GM12873 (cell line): ENCODE data around the gene NDEL1.

Source experiments
- TF ChIP-seq, protein P1 (sequence below): IDR thresholded peaks from 2 replicates; pipeline ENCODE4 v1.5.1; 2012; ENCODE audit warnings: low read depth, mild to moderate bottlenecking, moderate library complexity, low read length, control low read depth; ENCODE audit not compliant: insufficient read depth; ENCODE audit errors: missing control alignments

Gene NDEL1

DNA sequence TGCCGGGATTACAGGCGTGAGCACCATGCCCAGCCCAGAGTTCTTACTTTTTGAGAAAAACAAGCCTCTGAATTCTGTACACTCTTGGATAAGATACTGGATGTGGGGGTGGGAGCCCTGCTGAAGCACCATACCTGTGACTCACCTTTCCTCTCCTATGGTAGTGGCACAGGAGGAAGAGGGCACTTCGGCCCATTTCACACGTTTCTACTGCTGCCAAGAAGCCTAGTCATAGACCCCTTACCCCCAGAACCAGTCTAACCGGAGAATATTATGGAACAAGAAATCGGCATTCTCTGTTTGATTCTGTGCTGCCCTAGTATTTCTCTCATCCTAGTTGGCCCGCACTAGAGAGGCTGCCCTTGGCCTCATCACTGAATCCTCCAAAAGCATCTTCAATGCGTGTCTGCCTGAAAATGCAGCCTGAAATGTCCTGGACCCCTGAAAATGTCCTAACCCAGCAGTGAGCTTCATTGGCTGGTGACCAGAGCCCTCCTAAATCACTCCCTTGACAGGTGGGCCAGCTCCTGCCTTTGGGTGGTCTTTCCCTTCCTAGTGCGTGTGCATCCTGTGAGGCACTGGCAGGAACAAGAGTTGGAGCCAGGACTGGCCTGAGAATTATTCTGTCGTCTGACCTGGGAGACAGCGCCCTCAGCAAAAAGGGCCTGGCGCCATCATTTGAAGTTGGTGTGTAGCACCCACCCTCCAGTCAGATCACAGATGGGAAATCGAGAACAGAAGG is 37.9 kb downstream of the NDEL1 start:
- TF ChIP-seq, protein P1, sequence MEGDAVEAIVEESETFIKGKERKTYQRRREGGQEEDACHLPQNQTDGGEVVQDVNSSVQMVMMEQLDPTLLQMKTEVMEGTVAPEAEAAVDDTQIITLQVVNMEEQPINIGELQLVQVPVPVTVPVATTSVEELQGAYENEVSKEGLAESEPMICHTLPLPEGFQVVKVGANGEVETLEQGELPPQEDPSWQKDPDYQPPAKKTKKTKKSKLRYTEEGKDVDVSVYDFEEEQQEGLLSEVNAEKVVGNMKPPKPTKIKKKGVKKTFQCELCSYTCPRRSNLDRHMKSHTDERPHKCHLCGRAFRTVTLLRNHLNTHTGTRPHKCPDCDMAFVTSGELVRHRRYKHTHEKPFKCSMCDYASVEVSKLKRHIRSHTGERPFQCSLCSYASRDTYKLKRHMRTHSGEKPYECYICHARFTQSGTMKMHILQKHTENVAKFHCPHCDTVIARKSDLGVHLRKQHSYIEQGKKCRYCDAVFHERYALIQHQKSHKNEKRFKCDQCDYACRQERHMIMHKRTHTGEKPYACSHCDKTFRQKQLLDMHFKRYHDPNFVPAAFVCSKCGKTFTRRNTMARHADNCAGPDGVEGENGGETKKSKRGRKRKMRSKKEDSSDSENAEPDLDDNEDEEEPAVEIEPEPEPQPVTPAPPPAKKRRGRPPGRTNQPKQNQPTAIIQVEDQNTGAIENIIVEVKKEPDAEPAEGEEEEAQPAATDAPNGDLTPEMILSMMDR = no peak

DNA sequence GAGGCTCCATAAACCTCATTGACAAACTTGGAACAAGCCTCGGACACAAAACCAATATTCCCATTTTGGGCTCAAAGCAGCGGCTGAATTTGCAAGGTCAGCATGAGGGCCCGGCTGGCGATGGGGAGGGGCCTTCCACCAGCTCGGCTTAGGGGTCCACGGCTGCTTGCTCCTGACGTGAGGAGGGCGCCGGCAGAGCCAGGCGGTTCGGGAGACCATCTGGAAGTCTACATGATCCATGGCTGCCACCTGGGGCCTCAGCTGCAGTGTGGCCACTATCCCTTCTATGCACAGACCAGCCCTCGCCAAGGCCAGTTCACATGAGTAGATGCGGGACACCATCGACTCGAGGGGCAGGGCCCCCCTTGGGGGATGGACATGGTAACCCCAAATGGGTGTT is 39.1 kb downstream of the NDEL1 start:
- TF ChIP-seq, protein P1 = no peak

DNA sequence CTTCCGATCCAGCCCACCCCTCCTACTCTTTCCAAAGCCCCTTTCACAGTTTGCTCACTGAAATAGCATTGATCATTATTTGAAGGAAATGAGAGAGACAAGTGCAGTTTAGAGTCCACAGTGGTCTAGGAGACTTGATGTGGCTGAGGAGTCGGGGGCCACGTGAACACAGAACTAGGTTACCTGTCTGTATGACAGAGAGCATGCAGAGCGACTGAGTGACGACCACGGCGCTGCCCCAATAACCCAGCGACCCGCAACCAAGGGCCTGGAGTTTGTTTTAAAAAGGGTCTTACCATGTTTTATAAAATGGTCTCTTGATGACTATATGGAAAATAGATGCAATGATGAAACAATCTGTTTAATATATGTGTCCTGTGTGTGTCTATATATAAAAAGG is 39.5 kb downstream of the NDEL1 start:
- TF ChIP-seq, protein P1 = no peak

- TF ChIP-seq, protein P1 = no peak
Measured at GRCh38 chr17:8475781-8476180, 40.1 kb downstream of the NDEL1 start.

GRCh38 chr17:8476741-8477140 is 41.1 kb downstream of the NDEL1 start:
- TF ChIP-seq, protein P1 = no peak

DNA sequence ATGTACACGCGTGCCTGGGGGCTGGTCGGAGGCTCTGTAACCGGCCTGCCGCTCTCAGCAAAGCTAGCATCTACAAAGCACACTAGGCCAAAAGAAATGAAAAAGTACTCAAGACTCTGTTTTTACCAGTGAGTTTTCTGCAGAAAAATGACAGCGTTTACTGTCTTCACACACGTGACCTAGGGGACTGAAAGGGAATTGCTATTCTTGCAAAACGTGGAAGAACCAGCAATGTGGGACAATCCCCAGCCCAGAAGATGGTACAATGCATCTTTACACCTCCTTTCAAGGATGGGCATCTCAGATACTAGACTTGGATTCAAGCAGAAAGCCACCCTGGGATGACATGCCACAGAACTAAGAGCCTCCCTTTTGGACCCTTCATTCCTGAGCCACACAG is 41.5 kb downstream of the NDEL1 start:
- TF ChIP-seq, protein P1 = no peak

GRCh38 chr17:8477715-8478441 is 42.2 kb downstream of the NDEL1 start:
- TF ChIP-seq, protein P1 = no peak
